A673 (cell line): ENCODE results near the gene NUDT14. TPM values are rescaled to one million over a fixed set of nuclear protein-coding genes. Genes with fewer than 3 reads are reported as not detected.
A peak's percentile ranks its signal among the peaks of the same experiment; 100 is the strongest.

Experiments
- BruUV-seq: library from RNA; stranded (reverse); fragments of 400-500 nt; replicated peaks from 2 replicates; lab custom pipeline; 2021; lab: Mats Ljungman, UMichigan
- CTCF ChIA-PET: fragments of 300-600 bp; sonication (Branson Sonifier 250); formaldehyde crosslinking; loops from one replicate; lab custom pipeline; 2022; ENCODE audit warnings: antibody characterized with exemption; lab: Charles Lee
- POLR2A ChIA-PET: fragments of 300-600 bp; sonication (Branson Sonifier 250); formaldehyde crosslinking; loops from one replicate; lab custom pipeline; 2022; ENCODE audit warnings: antibody characterized with exemption; ENCODE audit not compliant: low non-redundant PET; lab: Charles Lee
- DNase-seq: peaks from one replicate; pipeline ENCODE4 v3.0.0-alpha.2; 2015; ENCODE audit warnings: low spot score
- H3K27ac ChIP-seq: fragments of 200-600 bp; sonication (generic); 2 replicates; pipeline ENCODE4 v1.5.1; 2016; ENCODE audit warnings: mixed run types, low read depth, mild to moderate bottlenecking, mixed read lengths, antibody characterized with exemption, low read length; ENCODE audit not compliant: poor library complexity, severe bottlenecking
- H3K27me3 ChIP-seq: fragments of 200-600 bp; sonication (generic); replicated peaks from 2 replicates; pipeline ENCODE4 v1.6.1; 2017; ENCODE audit warnings: mixed run types, low read depth, mild to moderate bottlenecking, mixed read lengths, antibody characterized with exemption, low read length; ENCODE audit not compliant: insufficient read depth, poor library complexity
- H3K36me3 ChIP-seq: fragments of 200-600 bp; sonication (generic); 2 replicates; pipeline ENCODE4 v1.6.1; 2016; ENCODE audit warnings: mixed run types, mild to moderate bottlenecking, mixed read lengths, antibody characterized with exemption, low read length; ENCODE audit not compliant: insufficient read depth, poor library complexity, severe bottlenecking
- H3K4me1 ChIP-seq: fragments of 200-600 bp; sonication (generic); 2 replicates; pipeline ENCODE4 v1.6.1; 2017; ENCODE audit warnings: mixed run types, mild to moderate bottlenecking, mixed read lengths, antibody characterized with exemption, low read length; ENCODE audit not compliant: insufficient read depth, poor library complexity, severe bottlenecking
- H3K4me3 ChIP-seq: fragments of 200-600 bp; sonication (generic); 2 replicates; pipeline ENCODE4 v1.5.1; 2016; ENCODE audit warnings: low read depth, mixed run types, mild to moderate bottlenecking, mixed read lengths, low read length; ENCODE audit not compliant: poor library complexity, severe bottlenecking
- H3K9me3 ChIP-seq: fragments of 200-600 bp; sonication (generic); 2 replicates; pipeline ENCODE4 v1.6.1; 2016; ENCODE audit warnings: mixed run types, low read depth, mild to moderate bottlenecking, mixed read lengths, antibody characterized with exemption, low read length; ENCODE audit not compliant: poor library complexity, severe bottlenecking
- CTCF ChIP-seq: fragments of 300-800, 200-600 bp; sonication (generic); conservative IDR thresholded peaks from 2 replicates; pipeline ENCODE4 v1.5.1; 2017; ENCODE audit warnings: low read depth, mild to moderate bottlenecking, antibody characterized with exemption, low read length, moderate library complexity, mixed read lengths
- EZH2 ChIP-seq: fragments of 200-600 bp; sonication (generic); IDR thresholded peaks from 2 replicates; pipeline ENCODE4 v1.6.1; 2017; ENCODE audit warnings: borderline replicate concordance, low read depth, mild to moderate bottlenecking, mixed read lengths, antibody characterized with exemption, low read length; ENCODE audit not compliant: poor library complexity, severe bottlenecking
- intact Hi-C: fragments of 100-400 bp; cut with micrococcal nuclease; formaldehyde crosslinking; loops from one replicate; pipeline ENCODE4 v1.10.0; 2022; ENCODE audit not compliant: unreplicated experiment
- total RNA-seq: library from RNA; stranded (reverse); gene quantifications from 2 replicates; pipeline ENCODE4 v1.2.3, GENCODE V29; 2021

NUDT14 gene
- total RNA-seq, 1 experiment from 2014 or later = 30.8 TPM

DNA sequence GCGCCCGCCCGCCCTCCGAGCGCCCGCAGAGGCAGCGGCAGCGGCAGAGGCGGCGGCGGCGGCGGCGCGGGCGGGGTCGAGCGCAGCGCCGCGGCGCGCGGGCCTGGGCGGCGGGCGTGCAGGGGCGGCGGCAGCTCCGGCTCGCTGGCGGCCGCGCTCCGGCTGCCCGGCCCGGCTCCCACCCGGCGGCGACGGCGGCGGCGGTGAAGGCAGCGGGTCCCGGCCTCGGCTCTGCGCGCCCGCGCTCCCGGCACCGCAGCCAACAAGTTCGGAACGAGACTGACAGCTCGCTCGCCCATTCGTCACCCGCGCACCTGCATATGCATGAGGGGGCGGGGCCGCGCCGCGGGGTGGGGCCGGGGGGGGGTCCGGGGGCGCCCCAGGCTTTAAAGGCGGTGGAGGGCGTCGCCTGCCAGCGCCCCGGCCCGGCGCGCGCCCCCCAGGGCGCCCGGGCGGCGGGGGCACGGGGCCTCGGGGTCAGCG is 12.6 kb downstream of the NUDT14 start, which contains the start of gene JAG2:
JAG2 (minus strand) TSS at position 281 of the 483 bp plus-strand sequence. CDS start 356 bp downstream, outside the sequence.
- H3K4me3 ChIP-seq = peak within 1 kb of the TSS; percentile 55

GRCh38 chr14:105168093-105168420 is 13.1 kb downstream of the NUDT14 start:
- peaks cover 58% of the 10 kb centered on the region for H3K4me1 ChIP-seq
- TF ChIP-seq CTCF (no peak), EZH2 (no peak)
- H3K4me3 ChIP-seq = peak overlapping the region; percentile 55
- ChIA-PET CTCF (interaction anchor here (0.6 kb wide), 1 partner anchor 80 kb away, joined by 3 read pairs; the partner anchor contains the start of gene BTBD6), POLR2A (no interaction called here)
- H3K27ac ChIP-seq = no peak overlapping the region
- H3K9me3 ChIP-seq = no peaks in the 10 kb centered on the region
- DNase-seq = no peak
- H3K36me3 ChIP-seq = no peaks in the 10 kb centered on the region
- H3K27me3 ChIP-seq = no peaks in the 10 kb centered on the region
- BruUV-seq = no TSS peak
- intact Hi-C loops = no loop called here

More for the DNA sequence above, 12.6 kb downstream of the NUDT14 start, which contains the start of gene JAG2:
- BruUV-seq = no TSS peak
- Histone ChIP-seq H3K9me3 (no peaks in the 10 kb centered on the region), H3K27me3 (no peaks in the 10 kb centered on the region), H3K4me1 (peaks cover 53% of the 10 kb centered on the region), H3K27ac (peak within 1 kb of the TSS; percentile 76), H3K36me3 (no peaks in the 10 kb centered on the region)
- DNase-seq = peak; percentile 73
- CTCF ChIA-PET = interaction anchor here (0.6 to 1.0 kb wide), 2 partner anchors 80 to 184 kb away, joined by 3 to 4 read pairs; partner anchors contain the start of gene BTBD6
- POLR2A ChIA-PET = no interaction called here
- TF ChIP-seq CTCF = no peak
- TF ChIP-seq EZH2 = no peak
- intact Hi-C loops = no loop called here

DNA sequence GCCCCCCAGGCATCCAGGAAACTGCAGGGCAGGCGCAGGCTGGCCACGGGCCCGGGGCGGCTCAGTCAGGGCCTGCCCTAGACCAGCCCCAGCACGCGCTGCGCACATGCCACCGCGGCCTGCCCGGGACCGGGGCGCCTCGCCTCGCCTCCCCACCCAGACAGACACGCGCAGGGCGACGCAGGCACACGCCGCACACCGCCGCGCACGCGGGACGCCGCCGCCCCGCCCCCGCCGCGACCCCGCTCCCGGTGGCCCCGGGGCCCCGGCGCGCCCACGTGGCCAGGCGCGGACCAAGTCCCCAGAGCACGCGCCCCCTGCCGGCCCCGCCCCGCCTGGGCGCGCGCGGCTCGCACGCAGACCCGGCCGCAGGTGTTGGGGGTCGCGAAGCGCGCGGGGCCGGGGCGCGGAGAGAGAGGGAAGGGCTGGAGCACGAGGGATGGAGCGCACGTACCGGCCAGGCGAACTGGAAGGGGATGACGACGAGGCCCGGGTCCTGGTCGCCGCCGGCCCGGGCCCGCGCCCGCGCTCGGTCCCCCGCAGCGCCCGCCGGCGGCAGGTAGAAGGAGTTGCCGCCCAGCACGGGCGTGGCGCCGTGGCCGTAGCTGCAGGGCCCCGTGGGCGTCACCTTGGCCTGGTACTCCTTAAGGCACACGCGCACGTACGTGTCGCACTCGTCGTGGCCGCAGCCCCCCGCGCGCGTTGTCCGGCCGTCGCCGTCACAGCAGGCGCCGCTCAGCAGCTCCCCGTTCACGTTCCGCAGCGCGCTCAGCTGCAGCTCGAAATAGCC is 13.6 kb downstream of the NUDT14 start:
- POLR2A ChIA-PET = no interaction called here
- CTCF ChIA-PET = no interaction called here
- DNase-seq = no peak

More for the DNA sequence above, 13.6 kb downstream of the NUDT14 start:
- Histone ChIP-seq H3K27me3 (no peaks in the 10 kb centered on the region), H3K9me3 (no peaks in the 10 kb centered on the region), H3K36me3 (no peaks in the 10 kb centered on the region), H3K4me1 (peaks cover 64% of the 10 kb centered on the region), H3K4me3 (peak overlapping the region; percentile 55), H3K27ac (no peak overlapping the region)
- TF ChIP-seq CTCF (peak; percentile 24; the same call in 1 of the 2 replicates), EZH2 (no peak)
- no TSS peak for BruUV-seq
- intact Hi-C loops = no loop called here
